ENCODE data around the gene VPS26A.
"Not testable (repeated sequence)": the region's sequence is repeated elsewhere in the genome, so short reads cannot be mapped to it uniquely, and the experiment has no call there.

Gene VPS26A

DNA sequence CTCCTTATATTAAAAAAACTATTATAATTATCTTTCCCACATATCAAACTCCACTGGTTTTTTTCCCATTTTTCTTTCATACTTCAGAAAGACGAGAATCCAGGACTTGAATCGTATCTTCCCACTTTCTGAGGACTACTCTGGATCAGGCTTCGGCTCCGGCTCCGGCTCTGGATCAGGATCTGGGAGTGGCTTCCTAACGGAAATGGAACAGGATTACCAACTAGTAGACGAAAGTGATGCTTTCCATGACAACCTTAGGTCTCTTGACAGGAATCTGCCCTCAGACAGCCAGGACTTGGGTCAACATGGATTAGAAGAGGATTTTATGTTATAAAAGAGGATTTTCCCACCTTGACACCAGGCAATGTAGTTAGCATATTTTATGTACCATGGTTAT, 20.2 kb upstream of the VPS26A start:
- DNase-seq: no peak

DNA sequence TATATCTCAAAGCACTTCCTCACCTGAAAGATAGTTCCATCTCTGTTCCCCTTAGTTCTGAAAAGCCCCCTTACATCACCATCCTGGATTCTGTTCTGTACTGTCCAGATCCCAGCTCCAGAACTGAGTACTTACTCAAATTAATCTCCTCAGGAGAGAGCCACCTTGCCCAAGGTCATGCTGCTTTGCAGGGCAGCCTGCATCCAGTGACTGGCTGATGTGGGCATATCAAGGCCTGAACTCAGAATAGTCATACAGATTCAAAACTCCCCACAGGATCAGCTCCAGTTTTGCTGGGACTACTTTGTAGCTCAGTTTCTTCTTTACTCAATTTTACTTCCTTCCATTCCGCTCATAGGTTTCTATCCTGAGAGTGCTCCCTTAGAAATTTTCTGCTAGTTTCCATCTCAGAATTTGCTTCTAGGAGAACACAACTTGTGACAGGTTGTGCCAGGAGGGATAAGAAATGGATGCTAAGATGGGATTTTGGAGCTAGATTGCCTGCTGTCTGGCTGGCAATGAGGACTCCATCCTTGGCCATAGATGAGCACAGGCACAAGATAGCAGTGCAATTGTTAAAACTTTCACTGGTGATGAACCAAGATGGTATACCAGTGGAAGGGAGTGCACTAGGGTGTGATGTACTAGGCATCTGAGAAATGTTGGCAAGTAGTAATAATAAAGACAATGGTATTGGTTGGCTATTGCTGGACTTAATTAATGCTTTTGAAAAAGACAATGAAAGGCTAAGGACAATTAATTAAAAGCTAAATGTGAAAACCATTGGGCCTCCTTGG, 18.8 kb upstream of the VPS26A start:
- DNase-seq: no peak

DNA sequence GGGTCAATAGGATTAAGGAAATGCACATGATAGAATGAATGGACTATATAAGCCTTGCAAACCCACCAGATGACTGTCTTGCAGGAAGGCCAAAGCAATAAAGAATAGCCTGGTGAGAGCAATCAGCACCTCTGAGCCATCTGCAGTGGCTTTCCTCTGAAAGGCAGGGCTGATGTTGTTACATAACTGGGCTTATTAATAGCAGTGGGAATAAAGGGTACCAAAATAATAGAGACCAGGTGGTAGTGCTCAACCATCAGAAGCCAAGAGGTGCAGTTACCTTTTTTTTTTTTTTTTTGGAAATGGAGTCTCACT, 16.8 kb upstream of the VPS26A start:
- no peak for DNase-seq

DNA sequence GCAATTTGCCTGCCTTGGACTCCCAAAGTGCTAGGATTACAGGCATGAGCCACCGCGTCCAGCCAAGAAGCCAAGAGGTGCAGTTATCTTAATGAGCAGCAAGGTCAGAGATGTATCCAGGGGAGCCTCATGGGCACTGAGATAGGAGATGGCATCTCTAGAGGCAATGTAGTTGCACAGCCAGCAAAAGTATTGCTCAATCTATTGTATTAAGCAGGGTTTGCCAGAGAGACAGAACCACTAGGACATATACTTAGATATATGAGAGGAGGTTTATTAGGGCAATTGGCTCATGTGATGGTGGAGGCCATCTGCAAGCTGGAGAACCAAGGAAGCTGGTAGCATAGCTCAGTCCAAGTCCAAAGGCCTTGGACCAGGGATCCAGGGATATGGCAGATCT, 16.3 kb upstream of the VPS26A start:
- no peak for DNase-seq

DNA sequence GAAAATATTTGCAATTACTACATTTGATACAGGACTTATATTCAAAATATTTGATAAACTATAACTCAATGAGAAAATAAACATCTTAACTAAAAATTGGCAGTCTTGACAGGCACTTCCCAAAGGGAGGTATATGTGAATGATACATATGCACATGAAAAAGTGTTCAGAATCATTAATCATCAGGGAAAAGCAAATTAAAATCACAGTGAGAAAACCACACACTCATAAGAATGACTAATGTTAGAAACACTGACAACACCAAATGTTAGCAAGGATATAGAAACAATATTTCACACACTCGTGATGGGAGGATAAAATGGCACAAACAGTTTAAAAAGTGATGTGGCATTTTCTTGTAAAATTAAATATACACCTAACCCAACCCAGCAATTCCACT, 4.1 kb upstream of the VPS26A start:
- no peak for DNase-seq

DNA sequence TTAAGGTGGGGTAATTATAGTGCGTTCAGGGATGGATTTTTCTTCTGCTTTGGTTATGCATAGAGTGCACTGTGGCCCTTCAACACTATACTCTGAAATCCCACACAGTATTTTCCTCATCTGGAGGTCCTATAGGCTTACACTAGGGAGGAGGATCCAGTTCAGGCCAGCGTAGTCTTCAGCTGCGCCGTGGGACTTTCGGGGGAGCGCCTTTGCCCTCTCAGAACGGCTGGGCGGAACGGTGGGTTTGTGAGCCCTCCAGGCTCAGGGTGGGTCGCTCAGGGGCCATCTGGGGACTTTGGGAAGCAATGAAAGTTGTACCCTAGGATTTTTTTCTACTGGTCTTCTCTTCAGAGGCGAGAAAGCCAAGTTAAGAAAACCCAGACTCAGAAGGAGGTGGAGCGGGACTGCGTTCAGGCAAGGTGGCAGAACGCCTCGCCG, 652 bp upstream of the VPS26A start:
- peak; percentile 57 for DNase-seq

DNA sequence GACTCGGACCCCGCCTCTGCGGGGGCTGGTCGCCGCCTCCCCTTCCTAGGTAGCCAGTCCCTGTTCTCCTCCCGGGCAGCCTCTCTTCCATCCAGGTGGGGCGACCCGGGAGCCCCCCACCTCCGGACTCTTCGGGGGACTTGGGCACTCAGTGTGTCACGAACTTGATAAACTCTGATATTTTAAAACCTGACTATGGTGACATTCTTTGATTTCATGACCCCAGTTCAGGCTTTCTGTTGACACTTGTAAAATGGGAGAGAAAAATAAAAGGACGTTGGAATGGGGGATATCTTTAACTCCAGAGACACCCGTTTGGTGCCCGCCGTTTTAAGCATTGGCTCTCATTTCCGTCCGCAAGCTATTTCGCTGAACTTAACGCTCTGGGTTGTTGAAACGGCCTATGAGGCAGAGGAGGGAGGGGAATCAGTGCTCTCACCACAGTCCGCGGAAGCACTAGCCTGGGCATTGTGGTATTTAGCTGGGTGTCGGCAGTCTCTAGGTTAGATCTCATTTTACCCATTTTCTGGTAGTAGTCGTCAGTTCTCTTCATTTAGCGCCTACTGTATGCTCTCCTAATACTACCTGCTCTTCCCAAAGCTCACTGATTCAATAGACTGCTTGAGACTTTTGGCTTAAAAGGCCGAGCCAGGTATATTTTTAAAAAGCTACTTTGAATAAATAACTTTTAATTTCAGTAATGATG, 738 bp downstream of the VPS26A start:
- peak; percentile 5 for DNase-seq

DNA sequence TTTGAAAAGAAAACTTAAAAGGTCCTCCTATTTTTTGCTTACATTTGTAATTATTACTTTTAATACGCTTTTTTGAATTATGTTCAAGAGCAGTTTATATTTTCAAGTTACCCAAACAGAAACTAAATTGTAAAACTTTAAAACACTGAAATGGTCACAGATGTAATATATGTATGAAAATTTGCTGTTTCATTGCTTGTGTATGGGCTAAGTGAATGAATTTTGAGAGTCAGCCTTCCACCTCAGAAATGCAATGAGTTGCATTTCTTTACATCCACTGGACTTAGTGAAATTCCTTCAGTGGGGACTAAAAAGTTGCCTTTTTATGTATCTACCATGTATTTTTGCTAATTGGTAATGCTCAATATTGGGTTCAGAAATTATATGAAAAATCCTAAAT, 1.6 kb downstream of the VPS26A start:
- no peak for DNase-seq

DNA sequence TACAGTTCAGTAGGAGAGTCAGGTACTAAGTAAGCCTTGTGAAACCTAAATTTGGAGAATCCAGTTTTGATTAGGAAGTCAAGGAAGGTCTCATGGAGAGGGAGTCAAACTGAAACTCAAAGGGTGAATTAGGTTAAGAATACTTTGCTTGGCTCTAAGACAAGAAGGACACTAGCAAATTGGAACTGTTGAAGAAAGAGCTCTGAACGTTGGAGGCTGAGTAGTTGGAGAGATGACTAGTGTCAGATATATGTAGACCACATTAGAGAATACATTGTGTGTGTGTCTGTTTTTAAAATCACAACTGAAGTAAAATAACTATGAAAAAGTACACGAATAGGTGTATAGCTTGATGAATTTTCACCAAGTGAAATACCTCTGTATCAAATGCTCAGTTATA, 6.3 kb downstream of the VPS26A start:
- no peak for DNase-seq

DNA sequence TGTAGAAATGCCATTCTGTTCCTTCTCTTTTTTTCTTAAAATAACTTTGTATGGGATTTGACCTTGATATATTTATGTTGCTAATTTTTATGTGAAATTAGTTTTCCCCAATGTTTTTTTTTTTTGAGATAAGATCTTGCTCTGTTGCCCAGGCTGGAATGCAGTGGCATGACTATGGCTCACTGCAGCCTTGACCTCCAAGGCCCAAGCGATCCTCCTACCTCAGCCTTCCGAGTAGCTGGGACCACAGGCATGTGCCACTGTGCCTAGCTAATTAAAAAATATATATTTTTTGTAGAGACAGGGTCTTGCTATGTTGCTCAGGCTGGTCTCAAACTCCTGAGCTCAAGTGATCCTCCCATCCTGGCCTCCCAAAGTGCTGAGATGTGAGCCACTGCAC, 16.0 kb downstream of the VPS26A start:
- no peak for DNase-seq

DNA sequence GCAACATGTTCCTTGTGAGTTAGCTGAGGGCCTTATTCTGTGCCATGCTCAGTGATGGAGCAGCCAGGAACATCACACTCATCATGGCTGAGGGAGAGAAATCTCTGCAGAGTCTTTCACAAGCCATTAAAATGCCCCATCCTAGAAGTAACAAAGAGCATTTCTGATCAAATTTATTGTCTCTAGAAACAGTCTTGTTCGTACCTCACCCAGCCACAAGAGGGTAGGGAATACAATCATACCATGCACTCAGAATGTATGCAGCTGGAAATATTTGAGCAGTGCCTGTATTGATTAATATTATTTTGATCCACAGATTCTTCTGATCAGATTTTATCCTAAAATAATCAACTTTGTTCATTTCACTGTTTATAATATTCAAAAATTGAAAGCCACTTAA, 17.3 kb downstream of the VPS26A start:
- no peak for DNase-seq

DNA sequence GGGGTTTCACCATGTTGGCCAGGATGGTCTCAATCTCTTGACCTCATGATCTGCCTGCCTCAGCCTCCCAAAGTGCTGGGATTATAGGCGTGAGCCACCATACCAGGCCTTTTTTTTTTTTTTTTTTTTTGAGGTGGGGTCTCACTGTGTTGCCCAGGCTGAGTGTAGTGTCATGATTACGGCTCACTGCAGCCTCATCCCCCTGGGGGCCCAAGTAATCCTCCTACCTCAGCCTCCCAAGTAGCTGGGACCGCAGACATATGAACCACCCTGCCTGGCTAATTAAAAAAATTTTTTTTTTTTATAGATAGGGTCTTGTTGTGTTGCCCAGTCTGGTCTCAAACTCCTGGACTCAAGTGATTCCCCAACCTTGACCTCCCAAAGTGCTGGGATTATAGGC, 18.1 kb downstream of the VPS26A start:
- not testable (repeated sequence) for DNase-seq

DNA sequence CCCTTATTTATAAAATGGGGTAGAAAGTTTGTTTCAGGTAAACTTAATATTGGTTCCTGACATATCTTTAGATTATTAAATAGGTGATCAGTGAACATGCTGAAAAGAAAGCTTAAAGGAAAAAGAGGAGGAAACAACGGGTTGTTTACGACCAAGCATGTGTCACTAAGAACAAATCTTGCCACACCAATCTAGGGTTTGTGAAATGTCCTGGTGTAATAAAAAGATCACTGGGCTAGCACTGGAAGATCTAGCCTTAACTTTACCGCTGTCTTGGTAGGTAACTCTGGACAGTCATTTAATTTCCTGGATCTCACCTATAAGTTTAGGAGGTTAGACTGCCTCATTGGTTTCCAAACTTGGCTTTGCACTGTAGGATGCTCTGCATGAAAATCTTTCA, 19.0 kb downstream of the VPS26A start:
- no peak for DNase-seq

DNA sequence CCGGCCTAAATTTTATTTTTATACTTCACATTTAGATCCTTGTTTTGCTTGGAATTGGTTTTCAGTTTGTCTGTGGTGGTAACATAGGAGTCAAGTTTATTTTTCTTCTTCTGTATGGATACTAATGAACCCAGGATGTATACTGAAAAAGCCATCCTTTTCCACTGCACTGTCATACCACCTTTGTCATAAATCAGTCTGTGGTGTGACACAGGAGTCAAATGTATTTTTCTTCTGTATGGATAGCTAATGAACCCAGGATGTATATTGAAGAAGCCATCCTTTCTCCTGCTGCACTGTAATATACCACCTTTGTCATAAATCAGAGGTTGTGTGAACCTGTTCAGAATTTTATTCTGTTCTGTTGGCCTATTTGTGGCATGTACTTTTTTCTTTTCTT, 21.4 kb downstream of the VPS26A start:
- no peak for DNase-seq

DNA sequence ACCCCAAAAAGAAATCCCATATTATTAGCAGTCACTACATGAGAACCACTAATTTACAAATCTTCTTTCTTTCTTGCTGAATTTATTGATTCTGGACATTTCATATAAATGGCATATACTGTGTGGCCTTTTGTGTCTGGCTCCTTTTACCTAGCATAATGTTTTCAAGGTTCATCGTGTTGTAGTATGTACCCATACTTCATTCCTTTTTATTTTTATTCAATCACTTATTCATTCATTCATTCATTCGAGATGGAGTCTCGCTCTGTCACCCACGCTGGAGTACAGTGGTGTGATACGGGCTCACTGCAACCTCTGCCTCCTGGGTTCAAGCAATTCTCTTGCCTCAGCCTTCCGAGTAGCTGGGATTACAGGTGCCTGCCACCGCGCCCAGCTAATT, 21.9 kb downstream of the VPS26A start:
- no peak for DNase-seq

DNA sequence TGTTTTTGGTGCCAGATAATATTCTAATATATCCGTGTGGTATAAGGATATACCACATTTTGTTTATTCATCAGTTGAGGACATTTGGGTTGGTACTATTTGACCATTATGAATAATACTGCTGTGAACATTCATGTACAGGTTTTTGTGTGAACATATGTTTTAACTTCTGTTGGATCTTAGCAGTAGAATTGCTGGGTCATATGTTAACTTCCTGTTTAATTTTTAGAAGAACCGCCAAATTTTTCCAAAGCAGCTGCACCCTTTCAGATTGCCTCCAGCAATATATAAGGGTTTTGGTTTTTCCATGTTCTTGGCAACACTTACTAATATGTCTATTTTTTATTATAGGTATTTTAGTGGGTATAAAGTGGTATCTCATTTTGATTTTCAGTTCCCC, 22.8 kb downstream of the VPS26A start:
- DNase-seq: no peak

DNA sequence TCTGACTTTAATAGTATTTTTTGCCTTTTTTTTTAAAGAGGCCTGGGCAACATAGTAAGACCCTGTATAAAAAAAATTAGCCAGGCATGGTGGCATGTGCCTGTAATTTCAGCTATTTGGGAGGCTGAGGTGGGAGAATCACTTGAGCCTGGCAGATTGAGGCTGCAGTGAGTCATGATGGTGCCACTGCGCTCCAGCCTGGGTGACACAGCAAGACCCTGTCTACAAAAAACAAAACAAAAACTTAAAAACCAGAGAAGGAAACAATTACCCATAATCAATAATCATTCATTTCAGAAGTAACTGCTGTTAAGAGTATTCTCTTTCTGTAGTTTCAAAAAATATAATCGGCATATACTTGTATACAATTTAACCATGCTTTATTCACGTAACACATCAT, 28.0 kb downstream of the VPS26A start:
- no peak for DNase-seq

DNA sequence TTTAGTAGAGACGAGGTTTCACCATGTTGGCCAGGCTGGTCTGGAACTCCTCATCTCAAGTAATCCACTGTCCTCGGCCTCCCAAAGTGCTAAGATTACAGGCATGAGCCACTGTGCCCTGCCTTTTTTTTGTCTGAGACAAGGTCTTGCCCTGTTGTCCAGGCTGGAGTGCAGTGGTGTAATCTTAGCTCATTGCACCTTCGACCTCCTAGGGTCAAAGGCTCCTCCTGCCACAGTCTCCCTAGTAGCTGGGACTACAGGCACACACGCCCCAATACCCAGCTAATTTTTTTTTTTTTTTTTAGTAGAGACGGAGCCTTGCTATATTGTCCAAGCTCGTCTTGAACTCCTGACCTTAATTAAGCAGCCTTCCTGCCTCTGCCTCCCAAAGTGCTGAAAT, 29.2 kb downstream of the VPS26A start:
- DNase-seq: no peak

DNA sequence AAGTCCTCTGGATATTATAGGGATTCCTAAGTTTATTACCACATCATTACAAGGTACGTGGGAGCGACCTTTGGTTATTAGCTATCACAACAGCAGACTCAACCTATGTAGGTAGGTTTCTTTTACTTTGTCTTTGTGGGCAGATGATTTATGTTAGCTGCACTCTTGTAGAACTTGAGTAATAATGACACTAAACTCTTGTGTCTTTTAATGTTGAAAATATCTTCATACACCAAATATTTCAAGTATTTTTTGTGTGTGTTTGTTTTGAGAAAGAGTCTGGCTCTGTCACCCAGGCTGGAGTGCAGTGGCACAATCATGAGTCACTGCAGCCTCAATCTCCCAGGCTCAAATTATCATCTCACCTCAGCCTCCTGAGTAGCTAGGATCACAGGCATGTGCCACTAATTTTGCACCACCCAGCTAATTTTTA, 36.8 kb downstream of the VPS26A start:
- no peak for DNase-seq

DNA sequence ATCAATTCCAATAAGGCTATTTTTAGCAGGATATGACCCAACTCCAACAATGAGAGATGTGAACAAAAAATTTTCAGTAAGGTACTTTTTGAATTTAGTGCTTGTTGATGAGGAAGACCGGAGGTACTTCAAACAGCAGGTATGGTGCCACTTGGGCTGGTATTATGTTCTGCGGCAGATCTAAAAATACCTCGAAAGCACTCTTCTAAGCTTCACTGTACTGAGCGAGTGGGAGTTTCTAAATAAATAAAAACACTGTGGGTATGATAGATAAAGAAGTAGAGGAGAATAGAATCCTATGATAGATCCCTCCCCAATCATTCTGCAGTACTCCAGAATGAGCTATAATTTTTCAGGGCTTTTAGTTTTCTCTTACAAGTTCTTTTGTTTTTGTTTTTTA, 44.5 kb downstream of the VPS26A start:
- no peak for DNase-seq

DNA sequence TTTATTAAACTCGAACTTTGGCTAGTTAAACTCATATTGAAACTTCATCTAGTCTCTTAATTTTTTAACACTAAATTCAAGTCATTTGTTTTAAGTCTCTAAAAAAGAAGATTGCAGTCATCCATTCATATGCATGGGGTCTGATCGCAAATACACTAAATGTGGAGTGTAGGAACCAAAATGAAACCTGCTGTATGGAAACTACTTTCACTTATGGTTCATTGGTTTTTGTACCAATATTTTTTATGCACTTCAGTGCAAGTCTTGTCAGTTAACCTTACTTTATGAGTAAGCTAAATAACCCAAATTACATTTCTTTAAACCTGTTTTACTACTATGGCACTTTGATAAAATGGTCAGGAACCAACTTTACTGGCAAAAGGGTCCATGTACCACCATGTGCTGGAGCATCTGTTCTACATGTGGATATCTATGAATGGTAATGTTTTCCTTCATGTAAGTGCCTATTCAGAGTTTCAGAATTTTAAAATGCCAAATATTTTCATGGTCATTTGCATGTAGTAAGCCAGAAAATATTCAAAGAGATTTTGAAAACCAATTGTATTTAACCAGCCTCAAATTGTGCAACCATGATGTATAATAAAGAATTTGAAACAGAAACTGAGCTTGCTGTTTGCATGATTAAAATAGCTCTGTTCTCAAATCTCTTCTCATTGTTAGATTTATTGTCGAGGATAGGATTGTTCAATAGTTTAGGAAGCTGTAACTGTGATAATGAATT, 48.4 kb downstream of the VPS26A start:
- no peak for DNase-seq

DNA sequence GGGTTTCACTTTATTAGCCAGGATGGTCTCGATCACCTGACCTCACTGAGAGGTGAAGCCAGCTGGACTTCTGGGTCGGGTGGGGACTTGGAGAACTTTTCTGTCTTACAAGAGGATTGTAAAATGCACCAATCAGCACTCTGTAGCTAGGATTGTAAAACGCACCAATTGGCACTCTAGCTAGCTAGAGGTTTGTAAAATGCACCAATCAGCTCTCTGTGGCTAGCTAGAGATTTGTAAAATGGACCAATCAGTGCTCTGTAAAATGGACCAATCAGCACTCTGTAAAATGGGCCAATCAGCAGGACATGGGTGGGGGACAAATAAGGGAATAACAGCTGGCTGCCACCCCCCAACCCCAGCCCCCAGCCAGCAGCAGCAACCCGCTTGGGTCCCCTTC, 51.3 kb downstream of the VPS26A start:
- not testable (repeated sequence) for DNase-seq

DNA sequence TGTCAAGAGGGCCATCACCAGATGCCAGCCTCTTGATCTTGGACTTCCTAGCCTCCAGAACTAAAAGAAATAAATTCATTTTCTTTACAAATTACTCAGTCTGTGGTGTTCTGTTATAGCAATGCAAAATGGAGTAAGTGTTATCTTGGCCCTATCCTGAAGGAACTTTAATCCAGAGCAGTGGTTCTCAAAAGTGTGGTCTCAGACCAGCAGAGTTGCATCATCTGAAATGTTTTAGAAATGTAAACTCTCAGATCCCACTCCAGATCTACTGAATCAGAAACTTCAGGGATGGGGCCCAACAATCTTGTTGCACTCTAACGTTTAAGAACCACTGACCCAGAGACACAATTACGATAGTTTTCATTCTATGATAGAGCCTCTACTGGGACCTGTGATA, 52.8 kb downstream of the VPS26A start:
- DNase-seq: no peak

DNA sequence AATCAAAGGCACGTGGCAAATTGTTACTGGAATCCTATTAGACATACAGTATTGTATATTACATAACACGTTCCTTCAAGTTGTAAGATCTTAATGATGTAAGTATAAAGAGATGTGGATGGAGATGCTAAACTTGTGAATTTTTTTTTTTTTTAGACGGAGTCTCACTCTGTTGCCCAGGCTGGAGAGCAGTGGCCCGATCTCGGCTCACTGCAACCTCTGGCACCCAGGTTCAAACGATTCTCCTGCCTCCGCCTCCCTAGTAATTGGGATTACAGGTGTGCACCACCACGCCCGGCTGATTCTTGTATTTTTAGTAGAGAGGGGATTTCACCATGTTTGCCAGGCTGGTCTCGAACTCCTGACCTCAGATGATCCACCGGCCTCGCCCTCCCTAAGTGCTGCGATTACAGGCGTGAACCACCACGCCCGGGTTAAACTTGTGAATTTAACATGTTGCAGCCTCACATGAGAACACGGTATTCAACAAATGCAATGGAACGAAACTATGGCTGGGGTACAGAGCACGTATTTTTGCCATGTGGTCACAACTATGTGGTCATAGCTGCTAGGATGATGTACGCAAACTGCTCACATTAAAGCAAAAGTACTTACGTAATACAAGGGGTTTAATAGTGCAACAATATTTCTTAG, 55.2 kb downstream of the VPS26A start:
- no peak for DNase-seq
